ENCODE results near the gene KRT32. TPM values are rescaled to one million over a fixed set of nuclear protein-coding genes. Genes with fewer than 3 reads are reported as not detected.

KRT32 gene
- total RNA-seq, 3 donors from 2014 or later = 0.33 to 0.73 TPM; not detected in 1

- intact Hi-C loops (cut with DNase I; ENCODE audit: low total_unique reads) = no loop called here
- Histone ChIP-seq H3K27me3 (no peaks in the 10 kb centered on the region), H3K9me3 (no peaks in the 10 kb centered on the region), H3K27ac (peak overlapping the region in 1 of 2 donors; percentile 1), H3K4me3 (no peak overlapping the region), H3K36me3 (no peaks in the 10 kb centered on the region), H3K4me1 (no peaks in the 10 kb centered on the region)
- TF ChIP-seq POLR2AphosphoS5 (IDR thresholded peaks at IDR 0.05) (no peak), CTCF (IDR thresholded peaks at IDR 0.05) (peak in 1 of 3 donors; percentile 50)
- peak in 1 of 2 donors; percentile 36 for DNase-seq (ENCODE audit: low spot score in 2 of 2)
Observed at GRCh38 chr17:41456204-41456603, 11.0 kb downstream of the KRT32 start.

GRCh38 chr17:41455236-41455635 lies 11.9 kb downstream of the KRT32 start:
- no peak for DNase-seq (ENCODE audit: low spot score in 2 of 2)
- no peaks in the 10 kb centered on the region for H3K9me3 ChIP-seq
- no peak overlapping the region for H3K27ac ChIP-seq
- TF ChIP-seq POLR2A (IDR thresholded peaks at IDR 0.05) (no peak), CTCF (IDR thresholded peaks at IDR 0.05) (no peak), POLR2AphosphoS5 (IDR thresholded peaks at IDR 0.05) (no peak)
- H3K4me3 ChIP-seq = no peak overlapping the region
- no peaks in the 10 kb centered on the region for H3K27me3 ChIP-seq
- H3K36me3 ChIP-seq = no peaks in the 10 kb centered on the region
- intact Hi-C loops (cut with DNase I; ENCODE audit: low total_unique reads) = no loop called here
- no peaks in the 10 kb centered on the region for H3K4me1 ChIP-seq

GRCh38 chr17:41453066-41453465 lies 14.1 kb downstream of the KRT32 start:
- Histone ChIP-seq H3K27ac (no peak overlapping the region), H3K4me3 (no peak overlapping the region), H3K36me3 (no peaks in the 10 kb centered on the region), H3K4me1 (no peaks in the 10 kb centered on the region), H3K27me3 (no peaks in the 10 kb centered on the region), H3K9me3 (no peaks in the 10 kb centered on the region)
- no peak for TF ChIP-seq CTCF (IDR thresholded peaks at IDR 0.05)
- TF ChIP-seq POLR2A (IDR thresholded peaks at IDR 0.05) = no peak
- no peak for TF ChIP-seq POLR2AphosphoS5 (IDR thresholded peaks at IDR 0.05)
- intact Hi-C loops (cut with DNase I; ENCODE audit: low total_unique reads) = no loop called here
- no peak for DNase-seq (ENCODE audit: low spot score in 2 of 2)

- no peak for TF ChIP-seq CTCF (IDR thresholded peaks at IDR 0.05)
- no peak for TF ChIP-seq POLR2AphosphoS5 (IDR thresholded peaks at IDR 0.05)
- TF ChIP-seq POLR2A (IDR thresholded peaks at IDR 0.05) = no peak
- no peak for DNase-seq (ENCODE audit: low spot score in 2 of 2)
- Histone ChIP-seq H3K27me3 (no peaks in the 10 kb centered on the region), H3K36me3 (no peaks in the 10 kb centered on the region), H3K27ac (no peak overlapping the region), H3K9me3 (no peaks in the 10 kb centered on the region), H3K4me1 (no peaks in the 10 kb centered on the region), H3K4me3 (no peak overlapping the region)
- intact Hi-C loops (cut with DNase I; ENCODE audit: low total_unique reads) = no loop called here
Observed at GRCh38 chr17:41452281-41452680, 14.9 kb downstream of the KRT32 start.

GRCh38 chr17:41451154-41451728 lies 15.9 kb downstream of the KRT32 start:
- no peaks in the 10 kb centered on the region for H3K27me3 ChIP-seq
- no peaks in the 10 kb centered on the region for H3K36me3 ChIP-seq
- DNase-seq (ENCODE audit: low spot score in 2 of 2) = no peak
- H3K4me1 ChIP-seq = no peaks in the 10 kb centered on the region
- intact Hi-C loops (cut with DNase I; ENCODE audit: low total_unique reads) = no loop called here
- H3K9me3 ChIP-seq = no peaks in the 10 kb centered on the region
- no peak overlapping the region for H3K4me3 ChIP-seq
- TF ChIP-seq POLR2AphosphoS5 (IDR thresholded peaks at IDR 0.05) (no peak), POLR2A (IDR thresholded peaks at IDR 0.05) (no peak), CTCF (IDR thresholded peaks at IDR 0.05) (no peak)
- H3K27ac ChIP-seq = no peak overlapping the region
